GM21515 (cell line): ENCODE results near the gene TAOK1.
A peak's percentile ranks its signal among the peaks of the same experiment; 100 is the strongest.

ENCODE experiments used
- ATAC-seq: cut with Tn5 transposase; IDR thresholded peaks from one replicate; pipeline ENCODE4 v1.9.1; 2021; ENCODE audit not compliant: unreplicated experiment

Gene TAOK1

GRCh38 chr17:29581583-29582253, 191.6 kb downstream of the TAOK1 start:
- no peak for ATAC-seq

- ATAC-seq, result no peak
Measured at GRCh38 chr17:29582254-29582765, 192.1 kb downstream of the TAOK1 start.

GRCh38 chr17:29582772-29583171, 192.6 kb downstream of the TAOK1 start:
- no peak for ATAC-seq

GRCh38 chr17:29583324-29584248, 193.4 kb downstream of the TAOK1 start:
- ATAC-seq, result no peak

- no peak for ATAC-seq
Measured at GRCh38 chr17:29584452-29585079, 194.4 kb downstream of the TAOK1 start.

- no peak for ATAC-seq
Measured at GRCh38 chr17:29585080-29585751, 195.1 kb downstream of the TAOK1 start.

GRCh38 chr17:29586676-29587469, 196.7 kb downstream of the TAOK1 start:
- ATAC-seq, result no peak

- ATAC-seq, result no peak
Measured at GRCh38 chr17:29587591-29587990, 197.4 kb downstream of the TAOK1 start.

GRCh38 chr17:29588017-29588561, 197.9 kb downstream of the TAOK1 start:
- ATAC-seq, result no peak

- ATAC-seq, result peak; percentile 2
Measured at GRCh38 chr17:29588562-29589411, 198.6 kb downstream of the TAOK1 start.

- peak; percentile 47 for ATAC-seq
Measured at GRCh38 chr17:29589524-29590410, 199.6 kb downstream of the TAOK1 start, which contains the start of gene GIT1. Gene GIT1 (minus strand): TSS chr17:29589648. CDS start chr17:29589378, 270 bp downstream.

- no peak for ATAC-seq
Measured at GRCh38 chr17:29590411-29591145, 200.4 kb downstream of the TAOK1 start.

GRCh38 chr17:29591146-29591736, 201.1 kb downstream of the TAOK1 start:
- no peak for ATAC-seq

- no peak for ATAC-seq
Measured at GRCh38 chr17:29591737-29592608, 201.8 kb downstream of the TAOK1 start.

GRCh38 chr17:29592850-29593551, 202.8 kb downstream of the TAOK1 start, which contains the start of gene ANKRD13B:
Gene ANKRD13B (plus strand): TSS chr17:29593132. CDS start chr17:29593622, 490 bp downstream.
- no peak for ATAC-seq
